ENCODE data around the gene INHBA. TPM values are rescaled to one million over a fixed set of nuclear protein-coding genes. Genes with fewer than 3 reads are reported as not detected.

The INHBA gene
- total and polyA plus RNA-seq, 2 experiments from 2014 or later = 0.94 to 1.3 TPM

DNA sequence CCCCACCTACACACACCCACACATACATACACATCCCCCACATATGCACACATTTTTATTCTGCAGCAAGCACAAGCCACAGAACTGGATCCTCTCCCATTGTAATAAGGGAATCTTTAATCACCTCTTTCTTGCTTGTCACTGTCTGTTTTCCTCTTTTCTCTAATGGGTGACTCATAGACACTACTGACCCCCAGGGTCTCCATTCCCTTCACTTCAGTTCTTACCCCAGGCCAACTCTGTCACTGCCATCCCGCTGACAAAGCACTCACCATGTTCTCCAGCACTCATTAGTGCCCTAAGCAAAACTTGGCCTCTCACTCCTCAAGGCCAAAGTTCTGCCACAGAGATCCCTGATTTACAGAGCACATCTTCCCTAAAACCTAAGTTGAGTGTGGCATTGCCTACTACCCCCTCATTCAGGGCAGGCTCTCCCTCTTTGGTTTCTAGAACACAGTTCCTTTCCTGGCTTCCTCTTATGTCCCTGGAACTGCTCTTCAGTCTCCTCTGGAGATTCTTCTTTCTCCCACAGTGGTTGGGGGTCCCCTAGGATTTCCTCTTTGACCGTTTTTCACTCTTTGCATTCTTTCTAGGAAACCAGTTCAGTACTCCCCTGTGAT lies 39.6 kb upstream of the INHBA start:
- H3K4me3 ChIP-seq = no peak overlapping the region
- H3K36me3 ChIP-seq (ENCODE audit: insufficient read depth) = peaks cover 6% of the 10 kb centered on the region; the same call in 1 of the 2 replicates
- H4K20me1 ChIP-seq (replicated peaks; ENCODE audit: insufficient read depth) = no peaks in the 10 kb centered on the region
- Mint-ChIP-seq H3K36me3 (ENCODE audit: low read depth) (peaks cover 17% of the 10 kb centered on the region), H3K4me1 (peaks cover 21% of the 10 kb centered on the region), H3K27ac (no peak overlapping the region), H3K27me3 (ENCODE audit: insufficient read depth, low read depth, poor library complexity) (peaks cover 1% of the 10 kb centered on the region), H3K9me3 (peaks cover 16% of the 10 kb centered on the region), H3K4me3 (no peak overlapping the region)
- DNase-seq (ENCODE audit: low spot score) = no peak
- H3K9me2 ChIP-seq (ENCODE audit: insufficient read depth) = peaks cover 8% of the 10 kb centered on the region
- ATAC-seq = no peak
- no peak overlapping the region for H3K4me2 ChIP-seq
- H3K4me1 ChIP-seq (ENCODE audit: insufficient read depth) = 0 out of 2 replicates have a peak, but pooled peaks cover 5% of the 10 kb centered on the region
- H3K79me2 ChIP-seq (replicated peaks; ENCODE audit: insufficient read depth) = no peaks in the 10 kb centered on the region
- no peak overlapping the region for H2AFZ ChIP-seq
- H3K27me3 ChIP-seq (ENCODE audit: insufficient read depth) = no peaks in the 10 kb centered on the region
- H3K27ac ChIP-seq (ENCODE audit: low read depth) = no peak overlapping the region
- H3F3A ChIP-seq (replicated peaks; ENCODE audit: low read depth) = no peaks in the 10 kb centered on the region
- TF ChIP-seq EZH2 (IDR thresholded peaks at IDR 0.05; ENCODE audit: low read depth, unreplicated experiment) = no peak
- TF ChIP-seq ZNF114 (CRISPR knock-in tag; IDR thresholded peaks at IDR 0.05) = no peak
- TF ChIP-seq, protein P1, sequence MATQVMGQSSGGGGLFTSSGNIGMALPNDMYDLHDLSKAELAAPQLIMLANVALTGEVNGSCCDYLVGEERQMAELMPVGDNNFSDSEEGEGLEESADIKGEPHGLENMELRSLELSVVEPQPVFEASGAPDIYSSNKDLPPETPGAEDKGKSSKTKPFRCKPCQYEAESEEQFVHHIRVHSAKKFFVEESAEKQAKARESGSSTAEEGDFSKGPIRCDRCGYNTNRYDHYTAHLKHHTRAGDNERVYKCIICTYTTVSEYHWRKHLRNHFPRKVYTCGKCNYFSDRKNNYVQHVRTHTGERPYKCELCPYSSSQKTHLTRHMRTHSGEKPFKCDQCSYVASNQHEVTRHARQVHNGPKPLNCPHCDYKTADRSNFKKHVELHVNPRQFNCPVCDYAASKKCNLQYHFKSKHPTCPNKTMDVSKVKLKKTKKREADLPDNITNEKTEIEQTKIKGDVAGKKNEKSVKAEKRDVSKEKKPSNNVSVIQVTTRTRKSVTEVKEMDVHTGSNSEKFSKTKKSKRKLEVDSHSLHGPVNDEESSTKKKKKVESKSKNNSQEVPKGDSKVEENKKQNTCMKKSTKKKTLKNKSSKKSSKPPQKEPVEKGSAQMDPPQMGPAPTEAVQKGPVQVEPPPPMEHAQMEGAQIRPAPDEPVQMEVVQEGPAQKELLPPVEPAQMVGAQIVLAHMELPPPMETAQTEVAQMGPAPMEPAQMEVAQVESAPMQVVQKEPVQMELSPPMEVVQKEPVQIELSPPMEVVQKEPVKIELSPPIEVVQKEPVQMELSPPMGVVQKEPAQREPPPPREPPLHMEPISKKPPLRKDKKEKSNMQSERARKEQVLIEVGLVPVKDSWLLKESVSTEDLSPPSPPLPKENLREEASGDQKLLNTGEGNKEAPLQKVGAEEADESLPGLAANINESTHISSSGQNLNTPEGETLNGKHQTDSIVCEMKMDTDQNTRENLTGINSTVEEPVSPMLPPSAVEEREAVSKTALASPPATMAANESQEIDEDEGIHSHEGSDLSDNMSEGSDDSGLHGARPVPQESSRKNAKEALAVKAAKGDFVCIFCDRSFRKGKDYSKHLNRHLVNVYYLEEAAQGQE (IDR thresholded peaks at IDR 0.05; ENCODE audit: unreplicated experiment) = no peak
- TF ChIP-seq JUNB (IDR thresholded peaks at IDR 0.05; ENCODE audit: unreplicated experiment) = no peak
- TF ChIP-seq STAT1 (IDR thresholded peaks at IDR 0.05; ENCODE audit: unreplicated experiment) = no peak
- TF ChIP-seq CREB1 (CRISPR knock-in tag; IDR thresholded peaks at IDR 0.05; ENCODE audit: low read depth) = no peak
- no peak for TF ChIP-seq POLR2AphosphoS5 (IDR thresholded peaks at IDR 0.05; ENCODE audit: low read depth)
- TF ChIP-seq EZH2phosphoT487 (IDR thresholded peaks at IDR 0.05; ENCODE audit: unreplicated experiment) = no peak
- TF ChIP-seq, protein P2, sequence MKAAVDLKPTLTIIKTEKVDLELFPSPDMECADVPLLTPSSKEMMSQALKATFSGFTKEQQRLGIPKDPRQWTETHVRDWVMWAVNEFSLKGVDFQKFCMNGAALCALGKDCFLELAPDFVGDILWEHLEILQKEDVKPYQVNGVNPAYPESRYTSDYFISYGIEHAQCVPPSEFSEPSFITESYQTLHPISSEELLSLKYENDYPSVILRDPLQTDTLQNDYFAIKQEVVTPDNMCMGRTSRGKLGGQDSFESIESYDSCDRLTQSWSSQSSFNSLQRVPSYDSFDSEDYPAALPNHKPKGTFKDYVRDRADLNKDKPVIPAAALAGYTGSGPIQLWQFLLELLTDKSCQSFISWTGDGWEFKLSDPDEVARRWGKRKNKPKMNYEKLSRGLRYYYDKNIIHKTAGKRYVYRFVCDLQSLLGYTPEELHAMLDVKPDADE (IDR thresholded peaks at IDR 0.05) = no peak
- TF ChIP-seq, protein P3, sequence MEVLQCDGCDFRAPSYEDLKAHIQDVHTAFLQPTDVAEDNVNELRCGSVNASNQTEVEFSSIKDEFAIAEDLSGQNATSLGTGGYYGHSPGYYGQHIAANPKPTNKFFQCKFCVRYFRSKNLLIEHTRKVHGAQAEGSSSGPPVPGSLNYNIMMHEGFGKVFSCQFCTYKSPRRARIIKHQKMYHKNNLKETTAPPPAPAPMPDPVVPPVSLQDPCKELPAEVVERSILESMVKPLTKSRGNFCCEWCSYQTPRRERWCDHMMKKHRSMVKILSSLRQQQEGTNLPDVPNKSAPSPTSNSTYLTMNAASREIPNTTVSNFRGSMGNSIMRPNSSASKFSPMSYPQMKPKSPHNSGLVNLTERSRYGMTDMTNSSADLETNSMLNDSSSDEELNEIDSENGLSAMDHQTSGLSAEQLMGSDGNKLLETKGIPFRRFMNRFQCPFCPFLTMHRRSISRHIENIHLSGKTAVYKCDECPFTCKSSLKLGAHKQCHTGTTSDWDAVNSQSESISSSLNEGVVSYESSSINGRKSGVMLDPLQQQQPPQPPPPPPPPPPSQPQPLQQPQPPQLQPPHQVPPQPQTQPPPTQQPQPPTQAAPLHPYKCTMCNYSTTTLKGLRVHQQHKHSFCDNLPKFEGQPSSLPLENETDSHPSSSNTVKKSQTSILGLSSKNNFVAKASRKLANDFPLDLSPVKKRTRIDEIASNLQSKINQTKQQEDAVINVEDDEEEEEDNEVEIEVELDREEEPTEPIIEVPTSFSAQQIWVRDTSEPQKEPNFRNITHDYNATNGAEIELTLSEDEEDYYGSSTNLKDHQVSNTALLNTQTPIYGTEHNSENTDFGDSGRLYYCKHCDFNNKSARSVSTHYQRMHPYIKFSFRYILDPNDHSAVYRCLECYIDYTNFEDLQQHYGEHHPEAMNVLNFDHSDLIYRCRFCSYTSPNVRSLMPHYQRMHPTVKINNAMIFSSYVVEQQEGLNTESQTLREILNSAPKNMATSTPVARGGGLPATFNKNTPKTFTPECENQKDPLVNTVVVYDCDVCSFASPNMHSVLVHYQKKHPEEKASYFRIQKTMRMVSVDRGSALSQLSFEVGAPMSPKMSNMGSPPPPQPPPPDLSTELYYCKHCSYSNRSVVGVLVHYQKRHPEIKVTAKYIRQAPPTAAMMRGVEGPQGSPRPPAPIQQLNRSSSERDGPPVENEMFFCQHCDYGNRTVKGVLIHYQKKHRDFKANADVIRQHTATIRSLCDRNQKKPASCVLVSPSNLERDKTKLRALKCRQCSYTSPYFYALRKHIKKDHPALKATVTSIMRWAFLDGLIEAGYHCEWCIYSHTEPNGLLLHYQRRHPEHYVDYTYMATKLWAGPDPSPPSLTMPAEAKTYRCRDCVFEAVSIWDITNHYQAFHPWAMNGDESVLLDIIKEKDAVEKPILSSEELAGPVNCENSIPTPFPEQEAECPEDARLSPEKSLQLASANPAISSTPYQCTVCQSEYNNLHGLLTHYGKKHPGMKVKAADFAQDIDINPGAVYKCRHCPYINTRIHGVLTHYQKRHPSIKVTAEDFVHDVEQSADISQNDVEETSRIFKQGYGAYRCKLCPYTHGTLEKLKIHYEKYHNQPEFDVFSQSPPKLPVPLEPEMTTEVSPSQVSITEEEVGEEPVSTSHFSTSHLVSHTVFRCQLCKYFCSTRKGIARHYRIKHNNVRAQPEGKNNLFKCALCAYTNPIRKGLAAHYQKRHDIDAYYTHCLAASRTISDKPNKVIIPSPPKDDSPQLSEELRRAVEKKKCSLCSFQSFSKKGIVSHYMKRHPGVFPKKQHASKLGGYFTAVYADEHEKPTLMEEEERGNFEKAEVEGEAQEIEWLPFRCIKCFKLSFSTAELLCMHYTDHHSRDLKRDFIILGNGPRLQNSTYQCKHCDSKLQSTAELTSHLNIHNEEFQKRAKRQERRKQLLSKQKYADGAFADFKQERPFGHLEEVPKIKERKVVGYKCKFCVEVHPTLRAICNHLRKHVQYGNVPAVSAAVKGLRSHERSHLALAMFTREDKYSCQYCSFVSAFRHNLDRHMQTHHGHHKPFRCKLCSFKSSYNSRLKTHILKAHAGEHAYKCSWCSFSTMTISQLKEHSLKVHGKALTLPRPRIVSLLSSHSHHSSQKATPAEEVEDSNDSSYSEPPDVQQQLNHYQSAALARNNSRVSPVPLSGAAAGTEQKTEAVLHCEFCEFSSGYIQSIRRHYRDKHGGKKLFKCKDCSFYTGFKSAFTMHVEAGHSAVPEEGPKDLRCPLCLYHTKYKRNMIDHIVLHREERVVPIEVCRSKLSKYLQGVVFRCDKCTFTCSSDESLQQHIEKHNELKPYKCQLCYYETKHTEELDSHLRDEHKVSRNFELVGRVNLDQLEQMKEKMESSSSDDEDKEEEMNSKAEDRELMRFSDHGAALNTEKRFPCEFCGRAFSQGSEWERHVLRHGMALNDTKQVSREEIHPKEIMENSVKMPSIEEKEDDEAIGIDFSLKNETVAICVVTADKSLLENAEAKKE (CRISPR knock-in tag; IDR thresholded peaks at IDR 0.05) = no peak
- TF ChIP-seq, protein P4, sequence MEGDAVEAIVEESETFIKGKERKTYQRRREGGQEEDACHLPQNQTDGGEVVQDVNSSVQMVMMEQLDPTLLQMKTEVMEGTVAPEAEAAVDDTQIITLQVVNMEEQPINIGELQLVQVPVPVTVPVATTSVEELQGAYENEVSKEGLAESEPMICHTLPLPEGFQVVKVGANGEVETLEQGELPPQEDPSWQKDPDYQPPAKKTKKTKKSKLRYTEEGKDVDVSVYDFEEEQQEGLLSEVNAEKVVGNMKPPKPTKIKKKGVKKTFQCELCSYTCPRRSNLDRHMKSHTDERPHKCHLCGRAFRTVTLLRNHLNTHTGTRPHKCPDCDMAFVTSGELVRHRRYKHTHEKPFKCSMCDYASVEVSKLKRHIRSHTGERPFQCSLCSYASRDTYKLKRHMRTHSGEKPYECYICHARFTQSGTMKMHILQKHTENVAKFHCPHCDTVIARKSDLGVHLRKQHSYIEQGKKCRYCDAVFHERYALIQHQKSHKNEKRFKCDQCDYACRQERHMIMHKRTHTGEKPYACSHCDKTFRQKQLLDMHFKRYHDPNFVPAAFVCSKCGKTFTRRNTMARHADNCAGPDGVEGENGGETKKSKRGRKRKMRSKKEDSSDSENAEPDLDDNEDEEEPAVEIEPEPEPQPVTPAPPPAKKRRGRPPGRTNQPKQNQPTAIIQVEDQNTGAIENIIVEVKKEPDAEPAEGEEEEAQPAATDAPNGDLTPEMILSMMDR (conservative IDR thresholded peaks at IDR 0.05; ENCODE audit: low read depth in 2 of 2) = no peak
- no peak for TF ChIP-seq NANOG (IDR thresholded peaks at IDR 0.05; ENCODE audit: borderline replicate concordance)
- TF ChIP-seq ZNF331 (CRISPR knock-in tag; IDR thresholded peaks at IDR 0.05; ENCODE audit: low read depth) = no peak
